ENCODE measurements around the gene TNFRSF21.
"Not testable (repeated sequence)": the region's sequence is repeated elsewhere in the genome, so short reads cannot be mapped to it uniquely, and the experiment has no call there.

The TNFRSF21 gene

DNA sequence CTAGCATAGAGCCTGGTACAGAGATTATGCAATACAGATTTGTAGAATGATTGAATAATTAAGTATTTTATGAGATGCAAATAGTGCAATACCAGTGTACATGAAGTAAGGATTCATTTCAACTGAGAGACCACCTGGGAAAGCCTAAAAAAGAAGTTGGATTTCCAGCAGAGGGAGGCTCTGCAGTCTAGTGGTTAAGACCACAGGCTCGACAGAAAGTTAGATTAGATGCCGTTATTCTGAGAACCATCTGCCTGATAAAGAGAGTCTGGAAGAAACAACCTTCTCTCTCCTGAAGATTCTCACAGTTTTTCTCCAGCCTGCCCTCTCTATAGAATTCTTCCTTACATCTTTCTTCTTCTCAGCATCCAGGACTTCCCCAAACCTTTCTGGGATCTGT lies 13.6 kb upstream of the TNFRSF21 start:
- no peak for DNase-seq

DNA sequence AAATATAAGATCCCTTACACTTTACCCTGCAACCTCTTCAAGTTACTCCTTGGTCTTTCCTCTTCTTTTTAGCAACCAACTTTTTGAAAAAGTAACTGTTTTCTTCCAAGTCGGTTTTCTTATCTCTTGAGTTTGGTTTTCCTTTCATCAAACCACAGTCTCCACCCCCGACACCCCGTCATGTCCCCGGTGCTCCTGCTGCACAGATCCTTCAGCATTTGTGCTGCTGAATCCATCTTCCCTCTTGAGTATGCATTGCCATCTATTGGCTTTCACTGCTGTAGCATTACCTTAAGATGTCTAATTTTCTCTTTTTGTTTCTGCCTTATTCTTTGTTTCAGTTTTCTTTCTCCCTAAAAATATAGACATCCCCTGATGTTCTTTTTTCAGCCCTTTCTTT lies 11.9 kb upstream of the TNFRSF21 start:
- no peak for DNase-seq

DNA sequence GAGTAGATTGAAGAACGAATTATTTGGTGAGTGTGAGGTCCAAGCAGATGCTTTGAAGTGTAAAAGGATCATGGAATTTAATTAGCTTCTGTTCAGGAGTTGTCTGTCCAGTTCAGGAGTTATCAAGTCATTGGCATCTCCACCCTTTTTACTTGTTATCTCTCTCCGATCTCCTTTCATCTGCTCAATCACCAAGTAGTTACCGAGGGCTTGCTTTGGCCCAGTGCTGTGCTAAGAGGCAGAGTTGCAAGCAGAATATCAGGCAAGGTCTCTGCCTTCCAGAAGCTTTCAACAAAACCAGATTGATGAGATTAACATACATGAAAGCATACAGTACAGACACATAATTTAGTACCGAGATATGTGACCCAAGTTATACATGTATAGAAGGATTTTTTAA lies 10.2 kb upstream of the TNFRSF21 start:
- DNase-seq, result no peak

DNA sequence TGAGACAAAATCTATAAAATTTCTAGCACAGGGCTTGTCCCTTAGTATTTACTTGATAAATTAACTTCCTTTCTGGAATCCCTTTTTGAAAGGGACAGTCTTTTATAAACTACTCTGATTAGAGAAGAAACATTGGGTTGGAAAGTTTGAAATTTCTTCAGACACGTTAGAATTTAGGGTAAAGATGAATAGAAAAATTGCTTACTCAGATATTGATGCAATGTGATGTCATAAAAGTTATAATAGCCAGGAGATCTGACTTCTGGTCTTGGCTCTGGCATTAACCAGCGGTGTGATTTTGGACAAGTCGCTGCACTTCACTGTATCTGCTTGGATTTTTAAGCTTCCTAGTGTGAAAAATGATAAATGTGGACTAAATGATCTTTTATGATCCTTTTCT lies 9.7 kb upstream of the TNFRSF21 start:
- DNase-seq, result no peak

DNA sequence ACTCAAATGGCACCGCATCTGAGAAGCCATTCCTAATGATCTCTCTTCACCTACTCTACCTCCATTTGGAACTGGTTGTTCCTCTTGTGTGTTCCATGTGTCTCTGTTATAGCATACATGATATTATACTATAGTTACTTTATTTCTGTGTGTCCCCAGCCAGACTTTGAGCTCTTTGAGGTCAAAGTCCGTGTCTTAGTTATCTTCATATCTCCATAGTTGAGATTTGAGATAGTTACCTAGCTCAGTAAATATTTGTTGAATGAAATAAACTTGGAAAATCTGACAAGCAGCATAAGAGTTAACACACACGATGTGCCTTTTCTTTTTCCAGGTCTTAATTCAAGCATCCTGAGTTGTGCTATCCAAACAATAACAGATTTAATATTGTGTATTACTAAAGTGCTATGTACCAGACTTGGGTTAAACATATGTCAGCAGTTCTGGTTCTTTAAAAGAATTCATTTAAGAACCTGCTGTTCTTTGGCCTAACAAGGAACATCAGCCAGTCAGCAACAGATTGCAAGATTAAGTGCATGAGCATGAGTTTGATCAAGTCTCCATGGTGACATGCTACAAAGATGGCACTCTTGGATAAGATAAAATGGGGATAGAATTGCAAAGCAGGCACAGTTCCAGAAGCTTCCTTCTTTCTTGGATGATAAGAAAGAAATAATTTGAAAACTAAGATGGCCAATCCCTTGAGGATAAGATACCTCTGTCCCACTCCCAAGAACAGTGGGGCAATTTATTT lies 8.7 kb upstream of the TNFRSF21 start:
- DNase-seq, result no peak

DNA sequence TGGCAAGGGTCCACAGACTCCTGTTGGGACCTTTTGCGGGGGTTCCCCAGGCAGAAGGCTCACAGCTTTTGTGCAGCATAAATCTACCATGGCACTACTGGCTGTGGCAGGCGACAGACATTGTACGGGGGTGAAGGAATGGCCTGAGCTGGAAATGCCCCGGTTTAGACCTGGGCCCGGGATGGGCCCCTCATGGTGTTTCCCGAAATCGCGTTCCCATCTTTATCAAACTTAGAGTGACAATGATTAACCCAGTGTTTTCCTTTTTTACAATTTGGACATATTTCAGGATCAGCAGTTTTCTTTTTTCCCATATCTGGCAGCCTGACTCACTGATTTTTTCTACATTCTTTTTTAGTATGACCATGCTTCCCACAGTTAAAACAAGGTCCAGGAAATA lies 5.5 kb upstream of the TNFRSF21 start:
- DNase-seq, result not testable (repeated sequence)

DNA sequence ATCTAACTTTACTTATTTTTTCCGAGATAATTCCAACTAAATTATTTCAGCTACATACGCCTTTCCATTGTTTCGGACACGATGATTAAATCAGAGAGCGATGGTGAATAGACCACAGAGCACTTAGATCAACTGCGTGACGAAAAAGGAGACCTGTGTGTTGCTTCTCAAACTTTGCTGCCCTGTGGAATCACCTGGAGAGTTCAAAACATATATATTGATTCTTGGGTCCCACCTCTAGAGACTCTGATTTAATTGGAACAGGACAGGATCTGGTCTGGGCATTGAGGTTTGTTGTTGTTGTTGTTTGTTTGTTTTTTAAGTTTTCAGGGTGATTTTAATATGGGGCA lies 401 bp upstream of the TNFRSF21 start:
- DNase-seq, result no peak

DNA sequence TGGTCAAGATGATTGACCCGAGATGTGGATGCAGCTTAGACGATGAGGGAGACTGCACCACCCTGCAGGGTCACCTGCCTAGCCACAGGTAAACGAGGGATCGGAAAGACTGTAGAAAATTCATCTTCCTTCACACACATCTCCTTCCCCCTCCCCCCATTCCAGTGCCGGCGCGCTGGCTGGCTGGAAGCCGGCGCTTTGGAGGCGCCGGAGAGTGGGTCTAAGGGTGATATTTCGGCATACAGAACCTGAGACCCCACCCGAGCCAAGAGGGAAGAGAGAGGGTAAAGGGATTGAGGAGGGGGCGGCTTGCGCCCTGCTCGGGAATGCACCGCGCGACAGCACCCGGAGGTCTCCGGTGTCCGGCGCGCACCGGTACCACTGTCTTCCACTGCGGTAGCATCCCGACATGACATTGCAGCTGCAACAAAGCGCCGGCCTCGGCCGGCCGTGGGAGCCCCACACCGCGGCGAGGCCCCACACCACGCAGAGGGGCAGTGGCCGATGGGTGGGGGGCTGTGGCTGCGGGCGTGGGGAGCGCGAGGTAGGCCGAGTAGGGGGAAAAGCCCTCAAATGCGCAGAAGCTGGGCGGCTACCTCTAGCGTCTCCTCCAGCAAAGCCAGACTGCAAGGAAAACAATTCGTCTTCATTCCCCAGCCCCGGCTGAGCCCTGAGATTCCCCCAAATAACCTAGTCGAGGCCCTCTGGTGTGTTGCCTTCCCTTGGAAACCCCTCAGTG lies 984 bp downstream of the TNFRSF21 start:
- DNase-seq, result peak; percentile 88

DNA sequence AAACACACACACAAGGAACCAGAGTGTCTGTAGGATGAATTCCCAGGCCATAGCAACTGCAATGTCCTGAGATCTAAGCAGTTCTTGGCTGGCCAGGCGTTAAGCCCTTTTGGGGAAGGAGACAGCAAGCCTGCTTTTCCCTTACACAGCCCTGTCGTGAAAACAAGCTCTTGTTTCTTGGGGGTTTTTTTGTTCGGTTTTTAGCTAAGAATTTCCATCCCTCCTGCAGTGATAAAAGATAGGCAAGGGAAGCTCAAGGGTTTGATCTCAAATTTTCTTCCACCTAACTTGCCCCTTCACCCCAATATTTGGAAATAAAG lies 1.5 kb downstream of the TNFRSF21 start:
- peak; percentile 21 for DNase-seq

DNA sequence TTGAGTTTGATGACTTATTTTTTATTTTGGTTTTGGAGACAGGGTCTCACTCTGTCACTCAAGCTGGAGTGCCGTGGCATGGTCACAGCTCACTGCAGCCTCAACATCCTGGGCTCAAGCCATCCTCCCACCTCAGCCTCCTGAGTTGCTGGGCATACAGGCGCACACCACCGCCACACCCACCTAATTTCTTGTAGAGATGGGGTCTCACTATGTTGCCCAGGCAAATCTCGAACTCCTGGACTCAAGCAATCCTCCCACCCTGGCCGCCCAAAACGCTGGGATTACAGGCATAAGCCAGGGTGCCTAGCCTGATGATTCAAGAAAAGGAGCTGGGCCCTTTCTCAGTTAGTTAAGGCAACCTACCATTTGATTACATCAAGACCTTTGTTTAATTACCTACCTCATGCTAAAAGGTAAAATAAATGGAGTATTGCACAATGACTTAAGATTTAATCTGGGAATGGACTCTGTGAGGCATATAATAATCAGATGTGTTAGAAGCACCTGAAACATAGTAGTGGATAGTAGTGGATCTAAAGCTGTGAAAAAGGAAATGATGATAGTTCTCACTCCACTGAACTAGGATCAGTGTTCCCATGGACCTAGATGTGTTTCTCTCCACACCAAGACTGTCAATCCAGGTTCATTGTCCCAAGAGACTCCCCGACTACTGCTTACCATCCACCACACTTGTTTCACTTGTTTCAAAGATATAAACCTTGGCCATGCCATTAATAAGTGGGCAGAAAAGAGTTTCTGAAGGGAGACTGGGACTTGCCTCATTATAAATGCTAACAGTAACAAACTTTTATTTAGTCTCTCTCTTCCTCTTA lies 2.1 kb downstream of the TNFRSF21 start:
- DNase-seq, result no peak

DNA sequence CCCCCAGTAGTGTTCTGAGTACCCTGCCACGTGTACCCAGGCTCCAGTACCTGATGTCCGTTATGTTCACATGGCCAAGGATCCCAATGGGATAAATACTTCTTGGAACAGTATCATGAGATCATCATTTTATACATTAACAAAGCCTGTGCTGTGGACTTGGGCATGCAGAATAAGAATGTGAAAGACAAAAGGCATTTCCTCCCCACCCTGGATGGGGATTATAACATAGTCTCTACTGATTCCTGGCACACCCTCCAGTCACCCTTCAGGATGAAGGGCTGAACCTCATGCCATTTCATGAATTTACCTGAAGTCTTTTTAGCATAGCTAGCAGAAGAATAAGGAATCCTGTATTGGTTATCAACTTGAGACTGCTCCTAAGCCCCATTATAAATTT lies 2.8 kb downstream of the TNFRSF21 start:
- no peak for DNase-seq

DNA sequence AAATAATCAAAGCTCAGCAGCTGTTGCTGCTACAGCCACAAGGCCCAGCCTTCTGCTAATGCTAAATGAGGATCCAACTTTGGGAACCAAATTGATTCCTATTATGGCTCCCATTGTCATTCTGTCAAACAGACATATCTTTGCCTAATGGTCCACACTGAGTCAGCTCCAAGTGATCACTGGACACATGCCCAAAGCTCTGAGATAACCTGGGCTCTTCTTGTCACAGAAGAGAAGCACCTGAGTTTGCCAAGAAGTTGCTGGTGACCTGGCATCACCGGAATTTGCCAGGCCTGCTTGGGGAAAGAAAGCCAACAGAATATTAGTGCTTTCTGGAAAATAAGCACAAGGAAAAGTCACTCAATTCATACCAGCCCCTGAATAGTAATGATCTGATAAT lies 5.8 kb downstream of the TNFRSF21 start:
- no peak for DNase-seq

DNA sequence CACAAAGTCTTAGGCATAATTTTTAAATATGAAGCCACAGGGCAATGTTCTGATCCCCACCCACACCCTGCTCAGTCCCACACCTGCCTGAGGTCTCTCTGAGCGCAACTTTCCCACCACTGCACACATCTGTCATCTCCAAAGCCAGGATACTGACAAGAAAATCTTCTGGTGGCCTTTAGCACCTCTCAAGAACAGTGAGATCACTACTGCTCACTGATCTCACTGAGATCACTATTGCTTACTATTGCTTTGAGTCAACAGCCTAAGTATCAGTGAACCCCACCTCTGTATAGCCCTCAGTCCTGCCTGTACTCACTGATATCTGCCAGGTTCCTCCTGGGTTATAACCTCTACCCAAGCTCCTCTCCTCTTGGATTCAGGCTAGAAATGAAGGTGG lies 6.4 kb downstream of the TNFRSF21 start:
- no peak for DNase-seq

DNA sequence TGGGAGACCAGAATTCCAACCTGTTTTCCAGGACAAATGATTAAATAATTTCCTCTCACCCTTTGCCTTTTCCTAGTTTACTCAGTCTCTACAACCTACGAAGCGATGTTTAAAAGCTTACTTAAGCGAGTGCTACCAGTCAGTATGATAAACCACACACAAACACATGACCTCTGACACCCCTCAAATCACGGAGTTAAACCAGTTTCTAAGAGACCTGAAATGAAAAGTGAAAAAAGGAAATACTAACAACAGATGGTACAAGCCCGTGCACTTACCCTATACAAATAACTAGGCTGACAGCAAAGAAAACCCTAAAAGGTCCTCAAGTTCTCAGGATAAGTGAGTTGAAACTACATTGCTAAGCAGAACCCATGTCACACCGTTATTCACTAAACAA lies 7.7 kb downstream of the TNFRSF21 start:
- DNase-seq, result no peak

DNA sequence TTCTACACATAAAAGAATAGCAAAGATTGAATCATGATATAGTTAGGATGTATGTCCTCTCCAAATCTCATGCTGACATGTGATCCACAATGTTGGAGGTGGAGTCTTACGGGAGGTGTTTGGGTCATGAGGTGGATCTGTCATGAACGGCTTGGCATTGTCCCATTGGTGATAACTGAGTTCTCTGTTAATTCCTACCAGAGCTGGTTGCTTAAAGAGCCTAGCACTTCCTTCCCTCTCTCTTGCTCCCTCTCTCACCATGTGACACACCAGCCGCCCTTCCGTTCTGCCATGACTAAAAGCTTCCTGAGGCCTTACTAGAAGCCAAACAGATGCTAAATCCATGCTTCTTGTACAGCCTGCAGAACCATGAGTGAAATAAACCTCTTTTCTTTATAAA lies 8.3 kb downstream of the TNFRSF21 start:
- no peak for DNase-seq

DNA sequence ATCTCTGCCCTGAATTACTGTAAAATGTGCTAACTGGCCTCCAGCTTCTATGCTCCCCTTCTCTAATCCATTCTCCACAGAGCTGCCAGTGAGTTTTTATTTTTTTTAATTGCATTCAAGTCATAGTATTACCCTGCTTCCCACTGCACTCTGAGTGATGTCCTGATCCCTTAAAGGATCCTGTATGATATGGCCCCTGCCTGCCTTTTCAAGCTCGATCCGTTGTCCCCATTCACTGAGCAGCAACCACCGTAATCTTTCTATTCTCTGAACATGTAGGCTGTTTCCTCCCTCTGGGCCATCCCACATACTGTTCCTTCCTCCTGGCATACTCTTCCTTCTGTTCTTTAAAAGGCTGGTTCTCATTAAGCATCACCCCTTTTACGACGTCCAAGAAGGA lies 9.3 kb downstream of the TNFRSF21 start:
- DNase-seq, result no peak

DNA sequence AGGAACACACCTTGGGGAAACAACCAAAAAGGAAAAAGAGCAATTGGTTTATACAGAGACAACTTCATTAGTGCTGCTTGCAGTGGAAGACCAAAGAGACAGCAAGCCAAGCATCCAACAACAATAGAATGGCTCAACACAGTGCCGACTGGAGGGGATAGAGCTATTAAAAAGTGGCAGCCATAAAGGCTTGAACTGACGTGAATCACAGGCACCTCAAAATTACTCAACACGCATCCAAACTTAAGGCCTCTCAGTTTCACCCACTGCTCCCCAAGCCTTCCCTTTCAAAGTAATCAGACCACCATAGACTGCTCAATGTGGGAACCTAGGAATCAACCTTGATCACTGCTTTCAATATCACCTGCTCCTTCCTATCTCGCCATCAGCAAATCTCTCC lies 9.7 kb downstream of the TNFRSF21 start:
- no peak for DNase-seq

DNA sequence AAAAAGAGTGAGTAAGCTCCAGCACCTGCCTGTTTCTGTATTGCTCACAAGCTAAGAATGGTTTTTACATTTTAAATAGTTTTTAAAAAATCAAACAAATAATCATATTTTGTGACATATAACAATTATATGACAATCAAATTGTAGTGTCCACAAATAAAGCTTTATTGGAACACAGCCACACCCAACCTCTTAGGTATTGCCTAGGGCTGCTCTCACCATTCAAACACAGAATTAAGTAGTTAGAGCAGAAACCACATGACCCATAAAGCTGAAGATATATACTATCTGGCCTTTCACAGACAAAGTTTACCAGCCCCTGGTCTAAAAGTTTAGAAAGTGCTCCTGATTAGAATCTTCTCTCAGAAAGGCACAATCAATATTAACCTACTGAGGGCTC lies 11.2 kb downstream of the TNFRSF21 start:
- DNase-seq, result no peak

DNA sequence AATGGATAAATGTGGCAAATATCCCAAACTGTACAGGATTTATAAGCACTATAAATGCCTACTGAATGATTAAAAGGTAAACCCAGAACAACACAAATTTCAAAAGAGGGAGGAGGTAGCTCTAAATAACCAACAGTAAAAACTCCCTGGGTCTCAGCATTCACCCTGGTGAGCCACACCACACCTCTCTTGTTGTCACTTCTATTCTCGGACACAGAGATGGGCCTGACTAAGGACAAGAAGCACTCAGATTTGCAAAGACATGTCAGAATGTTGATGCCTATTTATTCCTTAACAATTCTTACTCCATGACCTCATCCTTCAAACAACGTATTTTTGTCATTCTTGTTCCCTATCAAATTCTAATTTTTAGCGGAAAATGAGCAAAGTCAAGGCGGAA lies 14.7 kb downstream of the TNFRSF21 start:
- DNase-seq, result no peak

DNA sequence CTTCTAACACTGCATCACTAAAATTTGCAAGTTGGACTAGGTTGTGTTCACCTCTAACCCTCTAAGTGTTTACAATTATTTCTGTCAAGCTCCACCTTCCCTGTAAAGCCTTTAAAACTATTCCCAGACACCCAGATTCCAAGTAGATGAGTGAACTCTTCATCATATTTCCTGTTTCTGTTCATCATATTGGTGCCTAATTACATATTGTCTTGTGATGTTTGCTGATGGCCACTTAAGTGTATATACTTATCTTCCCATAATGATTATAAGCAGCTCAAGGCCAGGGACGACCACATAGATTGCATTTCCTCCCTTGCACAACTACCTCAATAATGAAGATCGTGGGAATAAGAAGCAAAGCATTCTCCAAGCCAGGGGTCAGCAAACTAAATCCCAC lies 16.8 kb downstream of the TNFRSF21 start:
- no peak for DNase-seq

DNA sequence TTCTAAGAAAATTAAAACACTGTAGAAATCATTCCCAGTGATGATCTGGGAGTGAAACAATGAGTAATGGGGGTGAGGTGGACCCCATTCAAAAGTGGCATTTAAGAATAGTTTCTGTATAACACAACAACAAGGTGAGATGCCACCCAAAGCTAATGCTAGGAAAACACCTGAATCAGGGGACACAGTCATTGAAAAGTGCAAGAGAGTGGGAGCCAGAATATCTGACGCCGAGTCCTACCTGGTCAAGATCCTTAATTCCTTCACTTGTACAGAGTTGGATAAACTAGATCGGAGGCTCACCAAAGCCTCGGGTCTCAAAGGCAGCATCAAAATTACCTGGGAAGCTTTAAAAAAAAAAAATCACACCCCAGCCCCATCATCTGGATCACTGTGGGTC lies 17.7 kb downstream of the TNFRSF21 start:
- DNase-seq, result no peak

DNA sequence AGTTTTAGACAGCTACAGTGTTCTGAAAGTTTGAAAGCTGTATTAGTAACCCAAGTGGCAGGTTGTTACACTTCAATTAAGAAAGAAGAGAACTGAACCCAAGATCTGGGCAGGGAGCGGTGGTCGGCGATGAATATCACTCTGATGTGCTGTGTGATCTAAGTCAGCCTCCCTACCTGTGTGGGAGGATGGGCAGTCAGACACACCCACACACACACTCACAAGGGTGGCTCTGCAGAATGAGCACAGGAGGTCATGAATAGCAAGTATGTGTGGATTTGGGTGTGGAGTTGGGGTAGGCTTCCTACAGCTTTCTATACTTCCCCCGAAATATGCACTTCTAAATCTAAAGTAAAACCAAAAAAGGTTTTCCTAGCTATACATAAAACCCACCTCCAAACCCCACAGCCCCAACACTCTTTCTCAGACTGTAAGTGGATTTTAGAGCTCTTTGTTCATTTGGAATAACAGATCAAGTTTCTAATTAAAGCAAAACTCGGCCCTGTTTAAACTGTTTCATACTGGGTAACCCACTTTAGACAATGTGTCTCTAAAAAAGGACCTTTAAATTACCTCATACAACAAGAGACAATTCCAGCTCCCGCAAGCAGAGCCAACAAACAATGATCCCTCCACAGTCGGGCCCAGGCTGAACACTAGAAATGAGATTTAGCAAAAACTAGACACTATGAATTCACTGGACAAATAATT lies 19.4 kb downstream of the TNFRSF21 start:
- no peak for DNase-seq

Data from right kidney (tissue), 1 donor.